ENCODE measurements around the gene MAP4K4.

The MAP4K4 gene

GRCh38 chr2:101808006-101808562 is 110.6 kb downstream of the MAP4K4 start:
- no peak overlapping the region for H3K4me3 ChIP-seq (ENCODE audit: low read length in 2 of 2)
- no peak overlapping the region for H3K9ac ChIP-seq (ENCODE audit: low read depth, low read length, poor library complexity)
- DNase-seq (ENCODE audit: low spot score), result no peak
- H3K14ac ChIP-seq (ENCODE audit: low read length), result no peak overlapping the region
- no peak overlapping the region for H2AK5ac ChIP-seq (ENCODE audit: low read depth, low read length)
- H4K91ac ChIP-seq (ENCODE audit: low read depth, low read length, poor library complexity), result no peak overlapping the region
- peak overlapping the region; percentile 20 for H3K18ac ChIP-seq (ENCODE audit: low read length)
- no peak overlapping the region for H3K4me2 ChIP-seq (ENCODE audit: insufficient read depth, low read length, poor library complexity, severe bottlenecking)
- peaks cover 0 to 3% of the 10 kb centered on the region in 2 donors for H3K36me3 ChIP-seq (replicated peaks in 1 of 2; ENCODE audit: control insufficient read depth in 2 of 2, insufficient read depth in 2 of 2, low read length in 2 of 2)
- H3K79me1 ChIP-seq (ENCODE audit: low read depth, low read length), result peaks cover 4% of the 10 kb centered on the region
- no peak overlapping the region for H4K8ac ChIP-seq (ENCODE audit: low read depth, low read length)
- no peaks in the 10 kb centered on the region for H3K27me3 ChIP-seq (ENCODE audit: control insufficient read depth in 3 of 3, insufficient read depth in 3 of 3, low read depth in 1 of 3, low read length in 3 of 3)
- H2BK120ac ChIP-seq (ENCODE audit: low read depth, low read length), result no peak overlapping the region
- no peak overlapping the region for H3K27ac ChIP-seq (replicated peaks; ENCODE audit: low read length)
- H3K4ac ChIP-seq (ENCODE audit: low read length), result no peak overlapping the region
- H3K4me1 ChIP-seq (ENCODE audit: control insufficient read depth in 2 of 2, insufficient read depth in 1 of 2, low read depth in 1 of 2, low read length in 2 of 2), result peaks cover 22 to 42% of the 10 kb centered on the region in 2 donors
- no CpG with 5 or more reads among the region's 6 CpGs for WGBS, 2 donors (ENCODE audit: extremely low coverage in 2 of 2, insufficient read length in 2 of 2, insufficient replicate concordance in 1 of 2)
- no peak overlapping the region for H3K23ac ChIP-seq (ENCODE audit: low read depth, low read length, poor library complexity)
- no peak overlapping the region for H2BK12ac ChIP-seq (ENCODE audit: low read length)
- no peak overlapping the region for H2BK15ac ChIP-seq (ENCODE audit: low read length)
- H2AFZ ChIP-seq (ENCODE audit: low read length), result no peak overlapping the region
- H2BK5ac ChIP-seq (ENCODE audit: low read length), result peak overlapping the region; percentile 1
- no peaks in the 10 kb centered on the region for H3K9me3 ChIP-seq (replicated peaks in 1 of 2; ENCODE audit: control insufficient read depth in 2 of 2, insufficient read depth in 1 of 2, low read depth in 1 of 2, low read length in 2 of 2)

GRCh38 chr2:101809698-101810097 is 112.2 kb downstream of the MAP4K4 start:
- H3K4me2 ChIP-seq (ENCODE audit: insufficient read depth, low read length, poor library complexity, severe bottlenecking), result no peak overlapping the region
- no peak overlapping the region for H2BK15ac ChIP-seq (ENCODE audit: low read length)
- H3K27ac ChIP-seq (replicated peaks; ENCODE audit: low read length), result no peak overlapping the region
- no peak overlapping the region for H2BK120ac ChIP-seq (ENCODE audit: low read depth, low read length)
- H3K4ac ChIP-seq (ENCODE audit: low read length), result no peak overlapping the region
- H3K18ac ChIP-seq (ENCODE audit: low read length), result no peak overlapping the region
- H3K23ac ChIP-seq (ENCODE audit: low read depth, low read length, poor library complexity), result no peak overlapping the region
- no peak overlapping the region for H3K14ac ChIP-seq (ENCODE audit: low read length)
- H3K4me1 ChIP-seq (ENCODE audit: control insufficient read depth in 2 of 2, insufficient read depth in 1 of 2, low read depth in 1 of 2, low read length in 2 of 2), result peaks cover 17 to 27% of the 10 kb centered on the region in 2 donors
- peaks cover 4% of the 10 kb centered on the region for H3K79me1 ChIP-seq (ENCODE audit: low read depth, low read length)
- H2AK5ac ChIP-seq (ENCODE audit: low read depth, low read length), result no peak overlapping the region
- H2BK5ac ChIP-seq (ENCODE audit: low read length), result no peak overlapping the region
- no peak overlapping the region for H4K91ac ChIP-seq (ENCODE audit: low read depth, low read length, poor library complexity)
- no peaks in the 10 kb centered on the region for H3K9me3 ChIP-seq (replicated peaks in 1 of 2; ENCODE audit: control insufficient read depth in 2 of 2, insufficient read depth in 1 of 2, low read depth in 1 of 2, low read length in 2 of 2)
- no peak overlapping the region for H2AFZ ChIP-seq (ENCODE audit: low read length)
- H4K8ac ChIP-seq (ENCODE audit: low read depth, low read length), result no peak overlapping the region
- peaks cover 0 to 3% of the 10 kb centered on the region in 2 donors for H3K36me3 ChIP-seq (replicated peaks in 1 of 2; ENCODE audit: control insufficient read depth in 2 of 2, insufficient read depth in 2 of 2, low read length in 2 of 2)
- no peak overlapping the region for H3K9ac ChIP-seq (ENCODE audit: low read depth, low read length, poor library complexity)
- no peak overlapping the region for H2BK12ac ChIP-seq (ENCODE audit: low read length)
- no peaks in the 10 kb centered on the region for H3K27me3 ChIP-seq (ENCODE audit: control insufficient read depth in 3 of 3, insufficient read depth in 3 of 3, low read depth in 1 of 3, low read length in 3 of 3)
- no peak for DNase-seq (ENCODE audit: low spot score)
- H3K4me3 ChIP-seq (ENCODE audit: low read length in 2 of 2), result no peak overlapping the region

- Histone ChIP-seq H4K8ac (ENCODE audit: low read depth, low read length) (no peak overlapping the region), H2BK15ac (ENCODE audit: low read length) (no peak overlapping the region), H3K4me3 (ENCODE audit: low read length in 2 of 2) (no peak overlapping the region), H3K9ac (ENCODE audit: low read depth, low read length, poor library complexity) (no peak overlapping the region), H3K4me1 (ENCODE audit: control insufficient read depth in 2 of 2, insufficient read depth in 1 of 2, low read depth in 1 of 2, low read length in 2 of 2) (peaks cover 15% of the 10 kb centered on the region in 2 donors), H2BK120ac (ENCODE audit: low read depth, low read length) (no peak overlapping the region), H2BK12ac (ENCODE audit: low read length) (no peak overlapping the region), H3K27ac (replicated peaks; ENCODE audit: low read length) (no peak overlapping the region), H4K91ac (ENCODE audit: low read depth, low read length, poor library complexity) (no peak overlapping the region), H3K9me3 (replicated peaks in 1 of 2; ENCODE audit: control insufficient read depth in 2 of 2, insufficient read depth in 1 of 2, low read depth in 1 of 2, low read length in 2 of 2) (no peaks in the 10 kb centered on the region), H3K18ac (ENCODE audit: low read length) (peak overlapping the region; percentile 0), H3K79me1 (ENCODE audit: low read depth, low read length) (peaks cover 5% of the 10 kb centered on the region), H3K23ac (ENCODE audit: low read depth, low read length, poor library complexity) (no peak overlapping the region), H3K36me3 (replicated peaks in 1 of 2; ENCODE audit: control insufficient read depth in 2 of 2, insufficient read depth in 2 of 2, low read length in 2 of 2) (peaks cover 0 to 3% of the 10 kb centered on the region in 2 donors), H3K27me3 (ENCODE audit: control insufficient read depth in 3 of 3, insufficient read depth in 3 of 3, low read depth in 1 of 3, low read length in 3 of 3) (no peaks in the 10 kb centered on the region), H3K14ac (ENCODE audit: low read length) (peak overlapping the region; percentile 50), H2BK5ac (ENCODE audit: low read length) (no peak overlapping the region), H2AK5ac (ENCODE audit: low read depth, low read length) (no peak overlapping the region), H2AFZ (ENCODE audit: low read length) (no peak overlapping the region), H3K4ac (ENCODE audit: low read length) (no peak overlapping the region), H3K4me2 (ENCODE audit: insufficient read depth, low read length, poor library complexity, severe bottlenecking) (no peak overlapping the region)
- DNase-seq (ENCODE audit: low spot score), result no peak
- WGBS, 2 donors (ENCODE audit: extremely low coverage in 2 of 2, insufficient read length in 2 of 2, insufficient replicate concordance in 1 of 2), result no CpG with 5 or more reads among the region's 11 CpGs
Observed at GRCh38 chr2:101811226-101812015, 113.9 kb downstream of the MAP4K4 start.

GRCh38 chr2:101812226-101812625 is 114.7 kb downstream of the MAP4K4 start:
- Histone ChIP-seq H3K27me3 (ENCODE audit: control insufficient read depth in 3 of 3, insufficient read depth in 3 of 3, low read depth in 1 of 3, low read length in 3 of 3) (no peaks in the 10 kb centered on the region), H2AFZ (ENCODE audit: low read length) (no peak overlapping the region), H2BK15ac (ENCODE audit: low read length) (no peak overlapping the region), H3K14ac (ENCODE audit: low read length) (no peak overlapping the region), H3K23ac (ENCODE audit: low read depth, low read length, poor library complexity) (no peak overlapping the region), H2BK12ac (ENCODE audit: low read length) (no peak overlapping the region), H4K8ac (ENCODE audit: low read depth, low read length) (no peak overlapping the region), H3K18ac (ENCODE audit: low read length) (no peak overlapping the region), H3K4ac (ENCODE audit: low read length) (no peak overlapping the region), H3K36me3 (replicated peaks in 1 of 2; ENCODE audit: control insufficient read depth in 2 of 2, insufficient read depth in 2 of 2, low read length in 2 of 2) (peaks cover 0 to 3% of the 10 kb centered on the region in 2 donors), H3K4me1 (ENCODE audit: control insufficient read depth in 2 of 2, insufficient read depth in 1 of 2, low read depth in 1 of 2, low read length in 2 of 2) (peaks cover 11 to 17% of the 10 kb centered on the region in 2 donors), H4K91ac (ENCODE audit: low read depth, low read length, poor library complexity) (no peak overlapping the region), H3K9ac (ENCODE audit: low read depth, low read length, poor library complexity) (no peak overlapping the region), H3K4me2 (ENCODE audit: insufficient read depth, low read length, poor library complexity, severe bottlenecking) (no peak overlapping the region), H3K27ac (replicated peaks; ENCODE audit: low read length) (no peak overlapping the region), H3K4me3 (ENCODE audit: low read length in 2 of 2) (no peak overlapping the region), H2BK5ac (ENCODE audit: low read length) (no peak overlapping the region), H3K9me3 (replicated peaks in 1 of 2; ENCODE audit: control insufficient read depth in 2 of 2, insufficient read depth in 1 of 2, low read depth in 1 of 2, low read length in 2 of 2) (no peaks in the 10 kb centered on the region), H2AK5ac (ENCODE audit: low read depth, low read length) (no peak overlapping the region), H3K79me1 (ENCODE audit: low read depth, low read length) (peaks cover 5% of the 10 kb centered on the region), H2BK120ac (ENCODE audit: low read depth, low read length) (no peak overlapping the region)
- DNase-seq (ENCODE audit: low spot score), result no peak
- WGBS, 2 donors (ENCODE audit: extremely low coverage in 2 of 2, insufficient read length in 2 of 2, insufficient replicate concordance in 1 of 2), result no CpG with 5 or more reads among the region's 7 CpGs
